Stimulated activated CD4-positive, alpha-beta T cell treated with anti-CD3 and anti-CD28 coated beads, Interleukin-1b, Interleukin-23, amount 100 ng/mL, for 48 hours (primary cell): ENCODE results near the gene SPACA5B.
A peak's percentile ranks its signal among the peaks of the same experiment; 100 is the strongest.
"Not testable (repeated sequence)": the region's sequence is repeated elsewhere in the genome, so short reads cannot be mapped to it uniquely, and the experiment has no call there.

Experiments
- DNase-seq: peaks from one replicate; pipeline ENCODE4 v3.0.0-alpha.2; 2020

Gene SPACA5B

DNA sequence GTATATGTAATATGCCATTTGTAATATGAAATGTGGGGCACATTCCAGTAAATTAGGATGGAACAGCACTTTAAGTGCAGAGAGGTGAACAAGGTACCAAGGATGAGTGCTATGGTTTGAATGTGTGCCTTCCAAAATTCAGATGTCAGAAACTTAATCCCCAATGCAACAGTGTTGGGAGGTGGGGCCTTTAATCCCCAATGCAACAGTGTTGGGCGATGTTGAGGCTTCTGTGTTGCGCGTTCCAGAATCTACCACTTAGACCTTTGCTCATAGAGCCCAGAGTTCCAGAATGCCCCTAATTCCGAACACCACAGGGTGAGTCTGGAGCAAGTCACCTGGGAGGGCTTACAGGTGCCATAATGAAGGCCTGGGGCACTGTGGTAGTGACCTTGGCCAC lies at the start of gene SPACA5B:
Gene SPACA5B (plus strand): TSS at position 301 of the 400 bp plus-strand sequence. CDS start 62 bp downstream, at position 363.
- not testable (repeated sequence) for DNase-seq

DNA sequence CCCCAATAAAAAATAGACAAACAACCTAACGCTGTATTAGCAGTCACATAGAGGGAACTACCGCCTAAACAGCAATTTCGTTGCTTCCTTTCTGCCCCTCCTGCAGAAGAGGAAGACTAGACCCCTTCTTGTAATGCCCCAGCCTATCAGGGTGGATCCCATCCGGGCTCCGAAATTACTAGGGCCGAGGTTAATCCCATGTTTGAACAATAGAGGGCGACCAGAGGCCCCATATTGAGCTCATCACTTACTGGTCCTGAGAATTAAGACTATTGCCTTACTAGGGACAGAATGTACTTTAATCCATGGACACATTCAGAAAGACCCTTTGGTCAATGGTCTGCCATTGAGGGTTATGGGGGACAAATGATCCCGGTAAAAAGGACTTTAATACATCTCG lies 47.2 kb upstream of the SPACA5B start:
- peak; percentile 24 for DNase-seq

DNA sequence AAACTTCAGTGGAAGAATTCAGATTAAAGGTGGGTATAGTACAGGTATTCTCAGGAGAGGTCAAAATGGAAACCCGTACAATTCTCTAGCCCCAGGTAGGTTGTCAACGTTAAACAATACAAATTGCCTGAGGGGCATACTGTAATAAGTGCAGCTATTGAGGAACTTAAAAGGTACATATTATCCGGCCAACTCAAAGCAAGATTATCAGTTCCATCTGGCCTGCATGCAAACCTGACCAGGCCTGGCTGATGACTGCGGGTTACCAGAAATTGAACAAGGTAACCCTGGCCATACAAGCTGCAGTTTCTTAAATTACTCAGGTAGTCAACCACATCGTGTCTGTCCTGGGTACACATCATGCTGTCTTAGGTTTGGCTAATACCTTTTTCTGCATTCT lies 46.7 kb upstream of the SPACA5B start:
- DNase-seq, result no peak

DNA sequence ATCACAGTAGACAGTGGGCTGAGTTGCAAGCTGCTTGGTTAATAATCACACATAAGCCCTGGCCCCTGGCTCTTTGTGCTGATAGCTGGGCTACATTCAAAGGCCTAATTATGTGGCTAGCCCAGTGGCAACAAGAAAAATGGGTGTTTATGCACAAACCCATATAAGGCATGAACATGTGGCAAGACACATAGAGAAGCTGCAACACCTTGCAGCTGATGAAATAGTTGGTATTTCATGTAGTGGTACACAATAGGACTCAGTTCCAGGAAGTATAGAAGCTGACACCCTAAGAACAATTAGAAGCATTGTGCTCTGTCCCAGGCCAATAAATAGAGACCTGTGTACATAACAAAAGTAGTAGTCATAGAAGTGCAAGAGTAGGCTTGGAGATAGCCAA lies 44.3 kb upstream of the SPACA5B start:
- DNase-seq, result no peak

DNA sequence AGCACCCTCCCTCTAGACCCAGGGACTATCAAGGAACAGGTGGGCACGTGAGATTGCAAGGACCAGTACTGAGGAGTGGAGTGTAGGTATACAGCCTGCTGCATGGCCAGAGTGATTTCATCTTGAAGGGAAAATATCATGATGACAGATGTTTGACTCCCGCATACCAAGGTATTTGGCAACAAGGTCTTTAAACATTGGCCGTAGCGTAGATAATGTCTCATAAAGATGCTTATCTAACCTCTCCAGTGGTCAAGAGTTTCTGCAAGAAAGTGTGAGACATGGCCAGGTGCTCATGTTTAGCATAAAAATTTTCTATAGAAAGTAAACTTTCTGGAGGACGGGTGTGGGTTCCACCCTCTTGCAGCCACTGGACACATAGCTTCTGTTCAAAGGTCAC lies 40.3 kb upstream of the SPACA5B start:
- DNase-seq, result no peak

DNA sequence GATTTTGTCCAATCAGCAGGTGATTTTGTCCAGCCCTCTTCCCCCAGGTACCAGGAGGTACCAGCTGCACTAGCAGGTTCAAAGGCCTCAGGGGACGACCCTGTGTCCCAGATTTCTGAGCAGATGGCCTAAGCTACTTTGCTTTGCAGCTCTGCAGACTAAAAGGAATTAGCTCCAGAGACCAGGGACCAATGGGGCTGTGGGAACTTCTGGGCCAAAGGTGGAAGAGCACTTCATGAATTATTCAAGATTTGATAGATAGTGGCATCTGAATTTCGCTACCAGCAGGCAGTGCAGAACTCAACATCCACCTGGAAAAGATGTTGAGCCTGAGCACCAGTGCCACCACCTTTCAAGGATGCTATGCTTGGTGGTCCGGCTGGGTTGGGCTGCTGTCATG lies 37.9 kb upstream of the SPACA5B start:
- DNase-seq, result not testable (repeated sequence)

DNA sequence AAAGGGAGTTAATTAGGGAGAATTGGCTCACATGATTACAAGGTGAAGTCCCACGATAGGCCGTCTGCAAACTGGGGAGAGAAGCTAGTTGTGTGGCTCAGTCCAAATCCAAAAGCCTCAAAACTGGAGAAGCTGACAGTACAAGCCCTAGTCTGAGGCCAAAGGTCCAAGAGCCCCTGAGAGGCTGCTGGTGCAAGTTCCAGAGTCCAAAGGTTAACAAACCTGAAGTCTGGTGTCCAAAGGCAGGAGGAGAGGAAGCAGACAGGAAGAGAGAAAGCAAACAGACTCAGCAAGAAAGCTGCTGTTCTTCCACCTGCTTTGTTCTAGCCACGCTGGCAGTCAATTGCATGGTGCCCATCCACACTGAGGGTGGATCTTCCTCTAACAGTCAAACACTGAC lies 29.0 kb upstream of the SPACA5B start:
- no peak for DNase-seq

DNA sequence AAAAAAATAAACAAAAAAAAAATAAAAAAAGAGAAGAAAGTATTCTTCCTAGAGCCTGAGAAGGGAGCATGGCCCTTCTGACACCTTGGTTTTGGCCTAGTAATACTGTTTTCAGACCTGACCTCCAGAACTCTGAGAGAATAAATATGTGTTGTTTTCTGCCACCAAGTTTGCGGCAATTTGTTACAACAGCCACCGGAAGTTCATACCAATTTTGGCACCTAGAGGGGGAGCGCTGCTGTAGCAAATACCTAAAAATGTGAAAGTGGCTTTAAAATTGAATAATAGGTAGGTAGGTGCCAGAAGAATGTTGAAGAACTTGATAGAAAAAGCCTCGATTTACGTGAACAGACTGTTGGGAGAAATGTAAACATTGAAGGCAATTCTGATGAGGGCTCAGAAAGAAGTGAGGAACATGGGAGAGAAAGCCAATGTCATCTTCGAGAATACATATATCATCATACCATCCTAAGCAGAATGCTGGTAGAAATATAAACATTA lies 27.5 kb upstream of the SPACA5B start:
- DNase-seq, result no peak

DNA sequence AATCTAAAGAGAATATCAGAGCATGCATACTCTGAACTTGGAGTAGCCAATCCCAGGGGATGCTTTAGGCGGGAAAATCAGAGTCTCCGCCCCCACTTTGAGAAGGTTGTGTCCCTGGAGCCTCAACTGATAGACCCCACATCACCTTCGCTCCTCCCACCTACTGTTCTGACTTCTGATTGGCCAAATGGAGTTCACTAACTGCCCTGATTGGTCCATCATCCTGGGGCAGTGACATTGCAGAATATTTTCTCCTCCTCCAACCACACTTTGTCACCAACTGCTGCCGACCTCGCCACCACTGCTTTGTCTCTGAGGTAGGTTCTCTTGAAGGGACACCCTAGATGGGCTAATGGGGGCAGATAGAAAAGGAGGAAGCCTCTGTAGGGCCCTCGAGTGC lies 22.7 kb upstream of the SPACA5B start:
- no peak for DNase-seq

DNA sequence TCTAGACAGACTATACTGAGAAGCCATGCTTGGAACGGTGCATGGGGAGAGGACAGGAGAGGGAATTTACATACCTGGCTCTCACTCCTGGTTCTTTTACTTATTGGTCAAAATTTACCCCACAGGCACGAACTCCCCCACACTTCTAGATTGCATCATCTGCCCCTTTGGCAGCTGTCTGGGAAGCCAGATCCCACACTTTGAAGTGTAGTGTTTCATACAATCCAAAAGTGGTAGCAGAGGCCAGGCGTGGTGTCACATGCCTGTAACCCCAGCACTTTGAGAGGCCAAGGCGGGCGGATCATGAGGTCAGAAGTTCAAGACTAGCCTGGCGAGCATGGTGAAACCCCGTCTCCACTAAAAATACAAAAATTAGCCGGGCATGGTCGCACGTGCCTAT lies 5.1 kb upstream of the SPACA5B start:
- DNase-seq, result not testable (repeated sequence)

DNA sequence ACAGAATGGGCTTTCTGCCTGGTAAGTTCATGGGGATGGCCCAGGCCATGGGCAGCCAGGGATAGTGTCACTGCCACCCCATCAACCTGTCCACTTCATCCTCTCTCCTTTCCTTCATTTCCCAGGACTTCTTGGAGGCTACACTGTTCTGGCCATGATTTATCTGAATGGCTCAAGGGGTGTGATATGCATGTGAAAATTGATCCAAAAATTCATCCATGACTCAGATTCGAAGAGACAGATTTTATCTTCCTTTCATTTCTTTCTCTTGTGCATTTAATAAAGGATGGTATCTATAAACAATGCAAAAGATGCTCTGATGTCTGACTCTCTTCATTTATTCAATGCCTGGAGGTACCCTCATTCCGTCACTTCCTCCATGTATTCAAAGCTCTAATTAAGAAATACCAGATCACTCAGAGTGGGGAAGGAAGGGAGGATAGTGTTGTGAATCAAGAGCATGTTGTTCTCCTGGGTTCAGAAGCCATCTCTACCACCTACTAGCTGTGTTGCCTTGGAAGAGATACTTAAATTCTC lies 1.9 kb downstream of the SPACA5B start:
- DNase-seq, result not testable (repeated sequence)

DNA sequence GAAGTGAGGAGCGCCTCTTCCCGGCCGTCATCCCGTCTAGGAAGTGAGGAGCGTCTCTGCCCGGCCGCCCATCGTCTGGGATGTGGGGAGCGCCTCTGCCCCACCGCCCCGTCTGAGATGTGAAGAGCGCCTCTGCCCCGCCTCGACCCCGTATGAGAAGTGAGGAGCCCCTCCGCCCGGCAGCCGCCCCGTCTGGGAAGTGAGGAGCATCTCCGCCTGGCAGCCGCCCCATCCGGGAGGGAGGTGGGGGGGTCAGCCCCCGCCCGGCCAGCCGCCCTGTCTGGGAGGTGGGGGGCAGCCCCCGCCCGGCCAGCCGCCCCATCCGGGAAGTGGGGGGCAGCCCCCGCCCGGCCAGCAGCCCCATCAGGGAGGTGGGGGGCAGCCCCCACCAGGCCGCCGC lies 8.7 kb downstream of the SPACA5B start:
- DNase-seq, result not testable (repeated sequence)

DNA sequence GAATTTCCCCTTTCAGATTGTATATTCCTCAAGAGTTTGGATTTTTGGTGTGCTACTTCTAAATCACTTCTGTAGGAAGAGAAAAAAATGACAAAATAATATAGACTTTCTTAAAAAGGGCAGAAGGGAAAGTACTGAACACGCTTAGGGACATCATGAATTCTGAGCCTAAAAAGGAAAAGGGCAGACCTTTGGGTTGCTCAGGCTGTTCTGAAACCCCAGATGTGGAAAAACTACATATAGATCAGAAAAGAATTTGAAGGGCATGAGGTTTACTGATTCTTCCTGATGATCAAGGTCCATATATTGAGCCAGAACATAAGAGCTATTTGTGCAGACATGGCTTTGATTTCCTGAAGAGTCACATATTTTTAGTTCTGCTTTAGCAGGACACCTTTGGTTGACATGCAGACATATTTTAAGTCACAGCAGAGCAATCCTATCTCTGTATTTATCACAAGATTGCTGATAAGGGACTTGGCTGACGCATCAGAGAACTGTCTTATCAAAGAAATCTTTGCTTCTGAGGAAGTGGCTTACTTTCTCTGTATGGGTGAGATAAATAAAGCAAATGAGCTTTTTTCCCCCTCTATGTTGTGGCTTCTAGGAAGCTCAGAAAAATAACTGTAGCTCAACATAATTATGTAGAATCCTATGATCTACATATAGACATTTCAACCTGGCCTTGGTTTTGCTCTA lies 11.5 kb downstream of the SPACA5B start:
- not testable (repeated sequence) for DNase-seq

DNA sequence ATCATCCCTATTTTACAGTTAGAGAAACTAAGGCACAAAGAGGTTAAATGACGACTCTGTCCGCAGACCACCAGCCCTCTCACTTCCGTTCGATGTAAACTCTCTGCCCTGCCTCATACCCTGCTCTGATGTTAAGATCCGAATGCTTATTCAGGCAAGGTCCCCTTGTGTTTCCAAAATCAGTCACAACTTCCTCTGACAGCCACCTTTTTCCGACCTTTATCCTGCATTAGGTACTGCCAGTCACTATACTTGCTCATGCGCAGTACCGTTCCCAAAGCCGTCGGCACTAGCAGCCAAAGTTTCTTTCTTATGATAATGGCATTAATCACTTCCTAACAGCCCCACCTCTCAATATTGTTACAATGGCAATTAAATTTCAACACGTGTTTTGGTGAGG lies 12.3 kb downstream of the SPACA5B start:
- peak; percentile 58 for DNase-seq

DNA sequence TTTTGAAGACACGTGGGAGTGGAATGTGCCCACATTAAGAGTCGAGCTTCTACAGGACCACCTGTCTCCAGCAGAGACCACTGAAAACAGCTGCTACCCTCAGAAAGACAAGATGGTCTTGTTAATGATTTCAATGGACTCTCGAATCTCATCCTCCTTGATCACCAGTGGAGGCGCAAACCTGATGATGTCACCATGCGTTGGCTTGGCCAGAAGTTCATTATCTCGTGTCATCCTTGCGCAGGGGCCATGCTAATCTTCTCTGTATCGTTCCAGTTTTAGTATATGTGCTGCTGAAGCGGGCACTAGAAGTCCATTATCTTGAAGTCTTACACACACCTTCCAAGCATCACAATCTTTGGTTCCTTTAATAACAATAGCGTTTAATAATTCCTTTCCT lies 23.3 kb downstream of the SPACA5B start:
- no peak for DNase-seq

DNA sequence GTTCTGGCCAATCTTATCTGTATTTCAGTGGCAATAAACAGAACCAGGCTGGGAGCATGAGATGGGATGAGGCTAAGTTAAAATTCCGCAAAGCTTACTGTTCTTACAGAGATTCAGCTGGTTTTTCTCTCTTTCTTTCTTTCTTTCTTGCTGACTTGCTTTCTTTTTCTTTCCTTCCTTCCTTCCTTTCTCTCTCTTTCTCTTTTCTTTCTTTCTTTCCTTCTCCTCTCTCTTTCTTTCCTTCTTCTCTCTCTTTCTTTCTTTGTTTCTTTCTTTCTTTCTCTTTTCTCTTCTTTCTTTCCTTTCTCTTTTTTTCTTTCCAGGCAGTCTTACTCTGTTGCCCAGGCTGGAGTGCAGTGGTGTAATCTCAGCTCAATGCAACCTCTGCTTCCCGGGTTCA lies 24.4 kb downstream of the SPACA5B start:
- no peak for DNase-seq

DNA sequence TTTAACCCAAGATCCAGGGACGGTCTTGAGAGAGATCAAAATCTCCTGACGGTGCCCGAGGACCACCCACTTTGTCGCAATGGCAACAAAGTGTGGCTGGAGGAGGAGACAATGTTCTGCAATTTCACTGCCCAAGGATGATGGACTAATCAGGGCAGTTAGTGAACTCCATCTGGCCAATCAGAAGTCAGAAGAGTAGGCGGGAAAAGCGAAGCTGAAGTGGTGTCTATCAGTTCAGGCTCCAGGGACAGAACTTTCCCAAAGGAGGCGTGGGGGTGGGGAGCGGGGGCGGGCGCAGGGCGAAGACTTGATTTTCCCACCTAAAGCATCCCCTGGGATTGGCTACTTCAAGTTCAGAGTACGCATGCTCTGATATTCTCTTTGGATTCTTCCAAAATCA lies 25.6 kb downstream of the SPACA5B start:
- no peak for DNase-seq

DNA sequence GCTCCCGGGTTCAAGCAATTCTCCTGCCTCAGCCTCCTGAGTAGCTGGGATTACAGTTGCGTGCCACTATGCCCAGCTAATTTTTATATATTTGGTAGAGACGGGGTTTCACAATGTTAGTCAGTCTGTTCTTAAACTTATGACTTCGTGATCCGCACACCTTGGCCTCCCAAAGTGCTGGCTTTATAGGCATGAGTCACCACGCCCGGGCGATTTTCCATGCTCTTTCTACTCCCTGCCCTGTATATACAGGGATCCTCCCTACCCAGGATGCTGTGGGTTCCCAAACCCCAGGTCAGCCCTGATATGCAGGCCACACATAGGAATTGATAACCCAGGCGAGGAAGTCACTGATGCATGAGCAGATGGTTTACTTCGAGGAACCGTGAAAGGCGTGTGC lies 34.8 kb downstream of the SPACA5B start:
- DNase-seq, result no peak

DNA sequence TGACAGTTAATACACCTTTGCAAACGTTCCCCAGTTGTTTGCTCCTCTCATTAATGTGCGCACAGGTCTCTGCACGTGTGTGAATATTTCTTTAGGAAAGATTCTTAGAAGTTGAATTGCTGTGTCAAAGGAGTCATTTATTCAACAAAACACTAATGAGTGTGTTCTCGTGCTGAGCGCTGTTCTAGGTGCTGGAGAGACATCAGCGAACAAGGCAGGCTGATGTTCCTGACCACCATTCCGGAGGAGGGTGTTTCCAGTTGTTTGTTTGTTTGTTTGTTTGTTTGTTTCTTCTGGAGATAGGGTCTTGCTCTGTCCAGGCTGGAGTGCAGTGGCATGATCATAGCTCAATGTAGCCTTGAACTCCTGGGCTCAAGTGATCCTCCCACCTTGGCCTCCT lies 35.9 kb downstream of the SPACA5B start:
- not testable (repeated sequence) for DNase-seq

DNA sequence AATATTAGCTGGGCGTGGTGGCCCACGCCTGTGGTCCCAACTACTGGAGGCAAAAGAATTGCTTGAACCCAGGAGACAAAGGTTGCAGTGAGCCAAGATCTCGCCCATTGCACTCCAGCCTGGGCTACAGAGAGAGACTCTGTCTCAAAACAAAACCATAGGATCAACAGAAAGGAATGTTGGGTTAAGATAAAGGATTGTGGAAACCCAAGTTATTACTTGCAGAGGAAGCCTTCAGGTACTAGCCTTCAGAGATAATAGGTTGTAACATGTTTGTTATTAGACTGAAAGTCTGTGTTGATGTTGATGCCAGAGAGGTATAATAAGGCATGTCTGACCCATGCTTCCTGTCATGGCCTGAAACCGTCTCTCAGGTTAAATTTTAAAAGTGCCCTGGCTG lies 49.3 kb downstream of the SPACA5B start:
- no peak for DNase-seq

DNA sequence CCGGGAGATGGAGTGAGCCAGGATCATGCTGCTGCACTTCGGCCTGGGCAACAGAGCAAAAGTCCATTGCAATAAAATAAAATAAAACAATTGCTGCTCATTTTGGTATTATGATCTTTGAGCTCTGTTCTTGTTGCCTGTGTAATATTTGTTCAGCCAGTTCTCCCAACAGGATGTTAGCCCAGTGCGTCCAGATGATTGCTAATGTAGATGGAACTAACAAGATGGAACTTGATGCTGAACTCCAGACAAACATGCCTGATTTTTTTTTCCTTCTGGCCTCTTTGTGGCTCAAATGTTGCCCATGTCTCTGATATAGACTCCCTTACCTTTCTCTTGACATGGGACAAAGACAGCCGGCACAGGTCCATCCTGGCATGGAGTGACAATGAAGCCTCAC lies 50.4 kb downstream of the SPACA5B start:
- DNase-seq, result no peak

DNA sequence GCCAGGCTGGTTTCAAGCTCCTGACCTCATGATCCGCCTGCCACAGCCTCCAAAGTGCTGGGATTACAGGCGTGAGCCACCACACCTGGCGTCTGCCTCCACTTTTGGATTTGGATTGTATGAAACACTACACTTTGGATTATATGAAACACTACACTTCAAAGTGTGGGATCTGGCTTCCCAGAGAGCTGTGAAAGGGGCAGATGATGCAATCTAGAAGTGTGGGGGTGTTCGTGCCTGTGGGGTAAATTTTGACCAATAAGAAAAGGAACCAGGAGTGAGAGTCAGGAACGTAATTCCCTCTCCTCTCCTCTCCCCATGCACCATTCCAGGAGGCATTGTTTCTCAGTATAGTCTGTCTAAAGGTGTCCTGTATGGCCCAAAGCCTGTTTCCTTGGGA lies 51.5 kb downstream of the SPACA5B start:
- not testable (repeated sequence) for DNase-seq
